NOMO-1 (cell line): Measurements from ENCODE around the gene CAPN8.
A peak's percentile ranks its signal among the peaks of the same experiment; 100 is the strongest.

Source experiments
- DNase-seq, 2 experiments: peaks; one replicate each; lab custom pipeline; 2025; ENCODE audit not compliant: unreplicated experiment in 2 of 2; lab: John Stamatoyannopoulos, UW

Gene CAPN8

GRCh38 chr1:223657978-223658377 is 7.5 kb downstream of the CAPN8 start:
- DNase-seq, result no peak

DNA sequence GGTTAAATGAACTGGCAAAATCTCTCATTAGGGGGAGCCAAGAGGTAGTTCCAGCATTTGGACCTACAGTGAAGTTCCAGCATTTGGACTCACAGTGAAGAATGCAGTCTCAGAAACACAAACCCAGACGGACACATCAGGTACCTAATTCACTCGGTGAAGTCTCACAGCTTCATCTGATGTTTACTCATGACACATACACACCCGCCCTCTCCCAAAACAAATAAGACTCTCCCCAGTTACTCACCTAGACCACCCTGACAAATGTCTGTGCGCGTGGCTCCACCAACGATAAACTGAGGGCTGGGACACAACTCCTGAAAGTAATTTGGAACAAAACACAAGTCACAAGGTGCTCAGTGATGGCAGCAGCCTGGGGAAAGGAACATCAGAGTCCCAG is 11.4 kb downstream of the CAPN8 start:
- DNase-seq, result no peak

GRCh38 chr1:223653431-223653830 is 12.1 kb downstream of the CAPN8 start:
- no peak for DNase-seq

DNA sequence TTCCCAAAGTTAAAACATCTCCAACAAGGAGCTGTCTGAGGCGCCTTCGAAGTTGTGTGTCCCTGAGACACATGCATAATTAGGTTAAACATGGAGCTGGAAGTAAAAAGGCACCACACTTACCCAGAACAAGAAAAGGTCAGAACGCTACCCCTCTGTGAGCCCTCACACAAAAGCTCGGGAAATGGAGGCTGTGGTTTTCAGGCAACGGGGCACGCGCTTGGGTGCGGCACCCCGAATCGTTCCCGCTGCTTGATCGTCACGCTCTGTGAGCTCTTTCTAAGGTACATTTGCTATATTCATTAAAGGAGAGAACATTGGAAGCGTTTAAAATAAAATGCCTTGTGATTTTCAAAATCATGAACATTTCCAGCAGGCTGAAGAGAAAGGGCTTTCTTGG is 12.5 kb downstream of the CAPN8 start:
- DNase-seq, result no peak

DNA sequence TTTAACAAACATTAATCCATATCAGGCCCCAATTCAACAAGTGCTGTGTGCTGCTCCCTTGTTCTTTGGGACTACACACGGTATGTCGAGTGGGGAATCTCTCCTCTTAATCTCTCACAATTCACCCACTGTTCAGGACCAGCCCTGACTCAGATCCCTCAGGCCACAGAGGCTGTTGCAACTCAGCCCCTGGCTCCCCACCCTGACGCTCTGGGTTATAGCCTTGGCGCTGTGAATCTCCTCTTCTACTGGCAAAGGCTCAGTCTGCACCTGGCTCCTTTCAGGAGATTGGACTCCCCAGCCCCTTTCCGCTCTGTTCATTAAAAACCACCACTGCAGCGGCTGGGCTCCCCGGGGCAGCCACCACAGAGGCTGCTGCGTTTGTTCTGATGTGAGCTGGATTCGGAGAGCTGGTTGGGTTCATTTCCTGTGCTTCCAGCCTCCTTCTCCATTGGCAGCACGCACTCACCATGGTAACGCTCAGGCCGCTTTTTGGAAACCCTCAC is 13.0 kb downstream of the CAPN8 start:
- DNase-seq, result no peak

DNA sequence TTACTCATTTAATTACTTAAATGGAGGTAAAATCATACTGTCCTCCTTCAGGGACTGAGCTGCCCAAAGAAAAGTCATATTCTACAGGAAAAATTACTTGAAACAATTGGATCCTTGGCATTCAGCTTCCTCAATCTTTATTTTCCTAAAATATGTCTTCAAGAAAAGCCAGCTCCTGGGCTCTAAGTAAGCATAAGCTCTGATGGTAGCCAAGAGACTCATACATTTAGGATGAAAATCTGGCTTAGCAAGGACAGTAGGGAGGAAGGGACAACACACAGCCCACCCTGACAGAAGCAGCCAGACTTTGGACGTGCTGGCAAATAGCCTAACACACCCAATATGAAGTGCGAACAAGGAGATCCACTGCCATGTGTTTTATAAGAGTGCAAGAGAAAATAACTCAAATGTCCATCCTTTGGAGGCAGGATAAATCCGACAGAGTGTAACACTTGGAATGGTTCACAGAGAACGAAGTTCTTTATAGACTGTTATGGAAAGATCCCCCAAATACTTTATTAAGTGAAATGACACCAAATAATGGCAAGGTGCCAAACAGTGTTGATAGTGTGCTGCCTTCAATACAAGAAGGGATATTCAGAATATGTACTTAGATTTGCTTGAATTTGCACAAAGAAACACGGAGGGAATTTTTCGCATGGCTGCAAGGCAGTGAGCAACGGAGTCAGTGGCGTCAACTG is 14.1 kb downstream of the CAPN8 start:
- no peak for DNase-seq

DNA sequence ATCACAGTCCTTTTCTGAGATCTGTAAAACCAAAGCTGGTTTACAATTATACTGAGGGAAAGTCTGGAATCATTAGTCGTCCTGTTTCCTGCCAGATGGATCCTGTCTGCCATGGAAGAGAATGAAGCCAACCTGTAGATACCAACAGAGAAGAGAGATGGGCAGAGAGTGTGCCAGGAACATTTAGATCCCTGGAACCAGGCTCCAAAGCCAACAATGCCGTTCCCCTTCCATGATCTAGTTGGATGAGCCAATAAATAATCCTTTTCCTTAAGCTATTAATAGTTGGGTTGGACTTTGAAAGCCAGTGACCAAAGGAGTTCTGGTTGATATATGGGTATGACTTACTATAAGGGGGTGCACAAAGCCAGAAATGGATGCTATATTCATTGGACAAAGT is 15.0 kb downstream of the CAPN8 start:
- DNase-seq, result no peak

DNA sequence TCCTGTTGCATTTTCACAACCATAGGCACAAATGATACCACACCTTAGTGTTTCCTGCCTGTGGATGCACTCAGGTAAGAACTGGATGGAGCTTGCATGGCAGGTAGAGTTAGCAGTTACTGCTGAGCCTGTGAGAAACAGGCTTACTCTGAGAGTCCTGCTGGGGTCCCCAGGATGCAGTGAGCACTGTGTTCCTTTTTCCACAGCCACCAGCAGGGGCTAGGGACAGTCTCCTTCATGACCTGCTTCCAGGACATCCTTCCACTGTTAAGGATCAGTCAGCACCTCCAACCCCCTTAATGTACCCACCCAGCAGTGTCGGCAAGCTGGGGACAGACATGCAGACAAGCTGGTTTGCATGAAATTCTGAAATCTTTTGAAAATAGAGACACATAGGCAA is 16.3 kb downstream of the CAPN8 start:
- DNase-seq, result no peak

DNA sequence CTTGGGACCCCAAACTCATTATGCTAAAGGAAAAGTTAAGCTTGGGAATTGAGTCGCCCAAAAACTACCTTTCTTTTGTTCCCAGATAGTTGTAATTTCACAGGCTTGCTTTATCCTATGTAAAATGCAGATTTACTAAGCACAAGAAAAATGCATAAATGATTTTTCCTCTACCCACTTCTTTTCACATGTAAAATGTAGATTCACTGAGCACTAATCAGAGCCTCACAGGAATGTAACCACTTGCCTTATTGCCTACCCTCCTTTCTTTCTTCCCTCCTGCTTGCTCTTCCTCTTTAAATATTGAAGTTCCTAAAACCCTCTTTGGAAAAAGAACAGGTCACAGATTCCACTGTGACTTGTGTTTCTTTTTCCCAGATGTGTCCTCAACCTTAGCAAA is 18.3 kb downstream of the CAPN8 start:
- no peak for DNase-seq

DNA sequence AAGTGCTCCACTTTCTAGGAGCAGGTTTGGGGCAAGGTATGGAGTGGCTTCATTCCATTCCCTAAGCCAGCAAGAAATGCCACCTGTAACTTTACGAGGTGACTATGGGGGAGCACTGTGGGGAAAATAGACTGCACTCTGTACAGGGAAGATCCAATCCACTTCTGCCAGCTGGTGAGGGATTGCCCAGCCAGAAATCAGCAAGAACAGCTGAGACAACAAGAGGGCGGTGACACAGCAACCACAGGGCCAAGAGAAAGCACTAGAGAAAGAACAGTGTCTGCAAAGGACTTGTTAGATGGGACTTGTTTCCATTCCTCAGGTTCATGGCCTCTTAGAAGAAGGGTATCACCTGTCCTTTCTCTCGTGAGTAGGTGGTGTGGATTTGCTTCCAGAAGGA is 19.6 kb downstream of the CAPN8 start:
- no peak for DNase-seq

DNA sequence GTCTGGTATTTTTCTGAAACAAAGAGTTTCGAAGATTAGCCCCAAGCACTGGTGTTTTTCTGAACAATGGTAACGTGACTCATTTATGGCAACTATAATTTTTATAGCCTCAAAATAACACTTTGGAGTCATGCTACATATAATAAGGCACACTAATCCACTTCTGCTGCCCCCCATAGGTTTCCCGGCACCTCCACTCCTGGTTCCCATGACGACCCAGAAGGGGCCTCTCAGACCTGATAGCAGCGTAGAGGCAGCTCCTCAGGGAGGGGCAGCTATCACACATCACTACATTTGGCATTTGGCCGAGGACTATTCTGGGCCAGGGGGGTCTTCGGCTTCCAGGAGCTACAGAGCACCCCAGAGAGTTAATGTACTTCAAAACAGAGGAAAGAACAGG is 23.3 kb downstream of the CAPN8 start:
- no peak for DNase-seq

- no peak for DNase-seq
These were observed 23.9 kb downstream of the CAPN8 start for GRCh38 chr1:223641523-223642039.

- DNase-seq, result peak; percentile 50 to 81
These were observed 26.2 kb downstream of the CAPN8 start for GRCh38 chr1:223639331-223639749.

DNA sequence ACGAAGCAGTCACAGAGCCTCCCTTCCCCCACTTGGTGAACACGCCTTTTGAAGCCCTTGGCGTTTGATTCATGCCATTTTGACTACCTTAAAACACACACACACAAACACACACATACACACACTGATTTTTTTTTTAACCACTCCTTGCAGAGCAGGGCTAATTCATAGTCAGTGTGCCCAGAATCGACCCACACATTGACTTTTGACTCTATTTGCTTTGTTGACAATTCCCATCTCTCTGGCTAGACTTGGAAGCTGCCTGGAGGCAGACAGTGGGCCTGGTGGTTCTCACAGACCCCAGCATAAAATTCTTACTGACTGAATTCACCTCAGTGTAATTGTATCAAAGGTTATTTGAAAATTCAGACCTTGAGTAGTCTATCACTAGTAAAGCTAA is 30.3 kb downstream of the CAPN8 start:
- DNase-seq, result no peak

DNA sequence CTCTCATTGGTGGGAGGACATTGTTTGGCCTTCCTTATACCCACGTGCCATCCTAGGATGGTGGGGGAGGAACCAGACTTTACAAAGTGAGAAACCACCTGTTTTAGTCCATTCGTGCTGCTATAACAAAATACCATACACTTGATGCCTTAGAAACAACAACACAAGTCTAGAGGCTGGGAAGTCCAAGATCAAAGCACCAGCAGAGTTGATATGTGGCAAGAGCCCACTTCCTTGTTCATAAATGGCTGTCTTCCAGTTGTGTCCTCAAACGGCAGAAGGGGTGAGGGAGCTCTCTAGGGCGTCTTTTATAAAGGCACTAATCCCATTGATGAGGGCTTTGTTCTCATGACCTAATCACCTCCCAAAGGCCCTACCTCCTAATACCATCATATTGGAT is 31.1 kb downstream of the CAPN8 start:
- no peak for DNase-seq

GRCh38 chr1:223631956-223632355 is 33.5 kb downstream of the CAPN8 start:
- DNase-seq, result no peak

DNA sequence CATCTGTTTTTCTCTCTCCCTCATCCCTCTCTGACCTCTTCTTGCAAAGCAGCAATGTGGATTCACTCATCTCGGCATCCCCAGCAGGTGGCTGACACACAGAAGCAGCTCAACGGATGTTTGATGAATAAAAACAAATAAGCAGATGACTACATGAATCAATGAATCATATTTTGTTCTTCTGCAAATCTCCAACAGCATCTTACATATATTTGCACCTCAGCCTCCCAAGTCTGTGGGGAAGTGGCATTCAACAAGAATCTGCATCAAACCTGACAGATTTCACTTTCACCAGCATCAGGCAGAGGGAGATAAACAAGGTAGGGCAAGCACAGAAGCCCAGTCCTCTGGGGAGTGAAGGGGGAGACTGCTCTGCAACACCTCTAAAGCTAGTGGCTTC is 34.0 kb downstream of the CAPN8 start:
- no peak for DNase-seq

GRCh38 chr1:223629126-223629457 is 36.4 kb downstream of the CAPN8 start:
- no peak for DNase-seq

DNA sequence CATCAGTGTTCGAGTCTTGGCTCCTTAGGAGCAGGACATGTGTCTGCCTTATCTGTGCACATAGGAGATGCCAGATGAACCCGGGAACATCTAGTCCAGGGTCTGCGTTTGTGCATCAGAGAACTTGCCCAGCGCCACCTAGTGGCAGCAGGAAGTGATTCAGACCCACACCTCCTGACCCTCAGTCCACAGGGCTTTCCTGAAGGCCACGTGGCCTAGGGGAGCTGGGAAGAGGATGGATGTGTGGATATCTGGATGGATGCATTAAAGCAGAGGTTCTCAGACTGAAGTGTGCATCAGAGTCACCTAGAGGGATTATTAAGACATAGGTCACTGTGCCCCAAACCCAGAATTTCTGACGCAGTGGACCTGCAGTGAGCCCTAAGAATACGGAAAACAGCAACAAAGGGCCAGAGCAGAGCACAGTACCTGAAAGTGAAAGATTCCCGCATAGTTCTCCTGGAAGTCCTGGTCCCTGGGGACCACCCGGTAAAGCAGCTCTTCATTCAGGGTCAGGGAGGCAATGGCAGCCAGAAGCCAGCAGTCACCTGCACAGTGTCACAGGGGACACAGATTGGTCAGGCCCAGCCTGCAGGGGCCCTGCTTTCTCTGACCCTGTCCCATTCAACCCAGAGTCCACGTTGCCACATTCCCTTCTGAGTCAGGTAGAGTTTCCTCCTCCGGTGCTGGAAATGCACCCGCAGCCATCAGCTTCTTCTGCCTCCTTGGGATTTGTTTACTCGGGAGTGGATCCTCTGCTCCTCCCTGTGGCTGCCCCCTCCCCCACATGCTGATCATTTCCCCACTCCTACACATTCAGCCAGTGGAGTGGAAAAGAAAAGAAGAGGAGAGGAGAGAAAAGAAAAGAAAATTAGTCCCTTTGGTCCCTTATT is 37.0 kb downstream of the CAPN8 start:
- peak in 1 of 2 experiments; percentile 14 for DNase-seq

GRCh38 chr1:223622132-223622842 is 43.2 kb downstream of the CAPN8 start:
- DNase-seq, result no peak

DNA sequence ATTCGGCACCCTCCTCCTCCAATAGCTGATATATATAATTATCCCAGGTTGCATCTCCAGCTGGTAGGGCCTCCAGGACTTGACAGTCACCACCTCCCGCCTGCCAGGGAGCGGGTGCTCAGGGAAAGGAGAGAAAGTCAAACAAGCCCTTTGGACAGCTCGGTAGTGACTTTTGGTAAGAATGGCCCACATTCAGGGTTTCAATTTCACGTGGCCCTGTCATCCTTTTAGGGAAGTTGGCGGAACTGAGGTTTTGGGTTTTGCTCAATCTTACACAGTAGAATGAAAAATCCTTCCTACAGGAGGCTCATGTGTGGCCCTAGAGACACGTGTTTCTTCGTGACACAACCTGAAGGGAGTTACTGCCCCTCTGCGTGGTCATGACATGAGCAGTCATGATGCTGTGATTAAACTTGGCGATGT is 44.2 kb downstream of the CAPN8 start:
- peak; percentile 56 to 83 for DNase-seq
